ENCODE measurements around the gene PTPRN2.

DNA sequence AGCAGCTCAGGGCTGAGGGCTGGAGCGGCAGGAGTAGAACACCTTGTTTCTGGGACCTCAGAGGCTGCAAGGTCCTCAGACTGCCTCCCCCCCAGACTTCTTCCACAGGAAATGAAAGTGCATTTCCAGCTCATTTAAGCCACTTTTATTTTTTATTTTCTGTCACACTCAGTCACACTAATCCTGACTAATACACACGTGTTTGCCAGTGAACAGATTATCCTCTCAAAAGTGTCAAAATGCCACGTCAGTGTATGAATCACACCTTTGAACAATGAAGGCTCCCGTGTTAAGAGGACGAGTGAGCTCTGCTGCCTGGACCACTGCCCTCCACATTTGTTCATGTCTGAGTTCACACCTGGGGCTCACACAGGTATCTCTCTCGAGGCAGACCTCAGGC lies 762.3 kb downstream of the PTPRN2 start:
- TF ChIP-seq, protein P1, sequence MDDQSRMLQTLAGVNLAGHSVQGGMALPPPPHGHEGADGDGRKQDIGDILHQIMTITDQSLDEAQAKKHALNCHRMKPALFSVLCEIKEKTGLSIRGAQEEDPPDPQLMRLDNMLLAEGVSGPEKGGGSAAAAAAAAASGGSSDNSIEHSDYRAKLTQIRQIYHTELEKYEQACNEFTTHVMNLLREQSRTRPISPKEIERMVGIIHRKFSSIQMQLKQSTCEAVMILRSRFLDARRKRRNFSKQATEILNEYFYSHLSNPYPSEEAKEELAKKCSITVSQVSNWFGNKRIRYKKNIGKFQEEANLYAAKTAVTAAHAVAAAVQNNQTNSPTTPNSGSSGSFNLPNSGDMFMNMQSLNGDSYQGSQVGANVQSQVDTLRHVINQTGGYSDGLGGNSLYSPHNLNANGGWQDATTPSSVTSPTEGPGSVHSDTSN (CRISPR knock-in tag; IDR thresholded peaks at IDR 0.05; ENCODE audit: borderline replicate concordance) = no peak
- TF ChIP-seq, protein P2, sequence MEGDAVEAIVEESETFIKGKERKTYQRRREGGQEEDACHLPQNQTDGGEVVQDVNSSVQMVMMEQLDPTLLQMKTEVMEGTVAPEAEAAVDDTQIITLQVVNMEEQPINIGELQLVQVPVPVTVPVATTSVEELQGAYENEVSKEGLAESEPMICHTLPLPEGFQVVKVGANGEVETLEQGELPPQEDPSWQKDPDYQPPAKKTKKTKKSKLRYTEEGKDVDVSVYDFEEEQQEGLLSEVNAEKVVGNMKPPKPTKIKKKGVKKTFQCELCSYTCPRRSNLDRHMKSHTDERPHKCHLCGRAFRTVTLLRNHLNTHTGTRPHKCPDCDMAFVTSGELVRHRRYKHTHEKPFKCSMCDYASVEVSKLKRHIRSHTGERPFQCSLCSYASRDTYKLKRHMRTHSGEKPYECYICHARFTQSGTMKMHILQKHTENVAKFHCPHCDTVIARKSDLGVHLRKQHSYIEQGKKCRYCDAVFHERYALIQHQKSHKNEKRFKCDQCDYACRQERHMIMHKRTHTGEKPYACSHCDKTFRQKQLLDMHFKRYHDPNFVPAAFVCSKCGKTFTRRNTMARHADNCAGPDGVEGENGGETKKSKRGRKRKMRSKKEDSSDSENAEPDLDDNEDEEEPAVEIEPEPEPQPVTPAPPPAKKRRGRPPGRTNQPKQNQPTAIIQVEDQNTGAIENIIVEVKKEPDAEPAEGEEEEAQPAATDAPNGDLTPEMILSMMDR (CRISPR knock-in tag; IDR thresholded peaks at IDR 0.05) = no peak
